Spleen (tissue), 7 donors: ENCODE data around the gene PCAT7.

Experiments used
- CTCF ChIP-seq, 11 experiments: fragments of 200-600 bp in 7 of 11; fragments of 450-650 bp in 4 of 11; sonication (generic) in 4 of 11; IDR thresholded peaks in 8 of 11; conservative IDR thresholded peaks in 3 of 11; 1 replicate in 7 of 11; 2 replicates in 4 of 11; pipeline versions ENCODE4 v1.4.0 to v1.8.0; 2016 to 2021; ENCODE audit warnings: antibody characterized with exemption in 11 of 11, inconsistent platforms in 4 of 11, mild to moderate bottlenecking in 1 of 11
- POLR2A ChIP-seq, 3 donors: fragments of 450-650 bp; IDR thresholded peaks; one replicate each; pipeline ENCODE4 v1.5.1; 2017; ENCODE audit warnings: antibody characterized with exemption in 3 of 3, mild to moderate bottlenecking in 1 of 3
- POLR2AphosphoS5 ChIP-seq, 3 donors: sonication (generic); formaldehyde crosslinking; IDR thresholded peaks; one replicate each; pipeline ENCODE4 v1.5.1; 2017; ENCODE audit warnings: antibody characterized with exemption in 3 of 3
- donor health status: DM: no; HTN: no; CAD: no; lungs with moderate emphysema.
- donor health status: DM: no; HTN: no; CAD: no.
- donor health status: DM: no; HTN: no; CAD: no.

GRCh38 chr9:94577036-94577435 is 22.2 kb downstream of the PCAT7 start:
- TF ChIP-seq CTCF (IDR thresholded peaks at IDR 0.05 in 8 of 11, conservative IDR thresholded peaks at IDR 0.05 in 3 of 11) (no peak), POLR2AphosphoS5 (IDR thresholded peaks at IDR 0.05) (no peak), POLR2A (IDR thresholded peaks at IDR 0.05) (no peak)
